Measurements from ENCODE around the gene ZFAND2A. TPM values are rescaled to one million over a fixed set of nuclear protein-coding genes. Genes with fewer than 3 reads are reported as not detected.

Gene ZFAND2A
- total and polyA plus RNA-seq, 2 experiments from 2014 or later: 15.3 to 29.2 TPM

DNA sequence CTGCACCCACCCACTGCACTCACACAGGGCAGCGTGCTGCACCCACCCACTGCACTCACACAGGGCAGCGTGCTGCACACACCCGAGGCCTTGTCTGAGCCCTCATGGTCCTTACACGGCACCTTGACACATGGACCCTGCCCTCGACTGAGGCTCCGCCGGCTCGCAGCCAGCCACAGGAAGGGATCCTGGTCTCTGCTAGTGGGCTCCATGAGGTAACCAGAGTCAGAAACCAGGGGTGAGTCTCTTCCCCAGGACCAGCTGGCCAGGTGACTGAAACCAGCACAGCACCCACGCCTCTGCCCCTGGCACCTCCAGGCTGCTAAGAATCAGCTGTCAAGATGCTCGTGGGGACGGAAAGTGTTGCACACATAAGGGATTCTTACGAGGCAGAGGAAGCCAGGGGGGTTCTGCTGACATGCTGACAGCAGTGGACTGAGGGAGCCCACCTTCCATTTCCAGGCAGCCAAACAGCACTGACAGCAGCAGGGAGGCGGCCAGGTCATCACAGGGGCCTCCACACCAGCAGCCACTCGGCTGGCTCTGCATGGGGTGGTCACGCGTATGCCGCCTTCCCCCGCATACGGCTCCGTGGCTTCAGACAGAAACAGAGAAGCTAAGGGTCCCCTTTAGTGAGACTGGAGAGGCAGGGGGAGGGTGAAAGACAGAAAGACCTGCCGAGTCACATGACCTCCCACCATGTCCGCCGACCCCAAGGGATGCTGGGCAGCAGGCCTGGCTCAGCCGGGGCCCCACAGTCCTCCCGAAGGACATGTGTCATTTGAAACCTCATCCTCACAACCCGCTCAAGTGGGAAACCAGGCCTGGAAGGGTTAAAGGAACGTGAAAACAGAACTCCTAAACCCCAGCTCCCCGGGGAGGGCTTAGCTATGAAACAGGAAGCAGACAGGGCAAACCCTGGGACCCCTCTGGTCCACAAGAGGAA is 37.8 kb downstream of the ZFAND2A start (continued):
- TF ChIP-seq, protein P1, sequence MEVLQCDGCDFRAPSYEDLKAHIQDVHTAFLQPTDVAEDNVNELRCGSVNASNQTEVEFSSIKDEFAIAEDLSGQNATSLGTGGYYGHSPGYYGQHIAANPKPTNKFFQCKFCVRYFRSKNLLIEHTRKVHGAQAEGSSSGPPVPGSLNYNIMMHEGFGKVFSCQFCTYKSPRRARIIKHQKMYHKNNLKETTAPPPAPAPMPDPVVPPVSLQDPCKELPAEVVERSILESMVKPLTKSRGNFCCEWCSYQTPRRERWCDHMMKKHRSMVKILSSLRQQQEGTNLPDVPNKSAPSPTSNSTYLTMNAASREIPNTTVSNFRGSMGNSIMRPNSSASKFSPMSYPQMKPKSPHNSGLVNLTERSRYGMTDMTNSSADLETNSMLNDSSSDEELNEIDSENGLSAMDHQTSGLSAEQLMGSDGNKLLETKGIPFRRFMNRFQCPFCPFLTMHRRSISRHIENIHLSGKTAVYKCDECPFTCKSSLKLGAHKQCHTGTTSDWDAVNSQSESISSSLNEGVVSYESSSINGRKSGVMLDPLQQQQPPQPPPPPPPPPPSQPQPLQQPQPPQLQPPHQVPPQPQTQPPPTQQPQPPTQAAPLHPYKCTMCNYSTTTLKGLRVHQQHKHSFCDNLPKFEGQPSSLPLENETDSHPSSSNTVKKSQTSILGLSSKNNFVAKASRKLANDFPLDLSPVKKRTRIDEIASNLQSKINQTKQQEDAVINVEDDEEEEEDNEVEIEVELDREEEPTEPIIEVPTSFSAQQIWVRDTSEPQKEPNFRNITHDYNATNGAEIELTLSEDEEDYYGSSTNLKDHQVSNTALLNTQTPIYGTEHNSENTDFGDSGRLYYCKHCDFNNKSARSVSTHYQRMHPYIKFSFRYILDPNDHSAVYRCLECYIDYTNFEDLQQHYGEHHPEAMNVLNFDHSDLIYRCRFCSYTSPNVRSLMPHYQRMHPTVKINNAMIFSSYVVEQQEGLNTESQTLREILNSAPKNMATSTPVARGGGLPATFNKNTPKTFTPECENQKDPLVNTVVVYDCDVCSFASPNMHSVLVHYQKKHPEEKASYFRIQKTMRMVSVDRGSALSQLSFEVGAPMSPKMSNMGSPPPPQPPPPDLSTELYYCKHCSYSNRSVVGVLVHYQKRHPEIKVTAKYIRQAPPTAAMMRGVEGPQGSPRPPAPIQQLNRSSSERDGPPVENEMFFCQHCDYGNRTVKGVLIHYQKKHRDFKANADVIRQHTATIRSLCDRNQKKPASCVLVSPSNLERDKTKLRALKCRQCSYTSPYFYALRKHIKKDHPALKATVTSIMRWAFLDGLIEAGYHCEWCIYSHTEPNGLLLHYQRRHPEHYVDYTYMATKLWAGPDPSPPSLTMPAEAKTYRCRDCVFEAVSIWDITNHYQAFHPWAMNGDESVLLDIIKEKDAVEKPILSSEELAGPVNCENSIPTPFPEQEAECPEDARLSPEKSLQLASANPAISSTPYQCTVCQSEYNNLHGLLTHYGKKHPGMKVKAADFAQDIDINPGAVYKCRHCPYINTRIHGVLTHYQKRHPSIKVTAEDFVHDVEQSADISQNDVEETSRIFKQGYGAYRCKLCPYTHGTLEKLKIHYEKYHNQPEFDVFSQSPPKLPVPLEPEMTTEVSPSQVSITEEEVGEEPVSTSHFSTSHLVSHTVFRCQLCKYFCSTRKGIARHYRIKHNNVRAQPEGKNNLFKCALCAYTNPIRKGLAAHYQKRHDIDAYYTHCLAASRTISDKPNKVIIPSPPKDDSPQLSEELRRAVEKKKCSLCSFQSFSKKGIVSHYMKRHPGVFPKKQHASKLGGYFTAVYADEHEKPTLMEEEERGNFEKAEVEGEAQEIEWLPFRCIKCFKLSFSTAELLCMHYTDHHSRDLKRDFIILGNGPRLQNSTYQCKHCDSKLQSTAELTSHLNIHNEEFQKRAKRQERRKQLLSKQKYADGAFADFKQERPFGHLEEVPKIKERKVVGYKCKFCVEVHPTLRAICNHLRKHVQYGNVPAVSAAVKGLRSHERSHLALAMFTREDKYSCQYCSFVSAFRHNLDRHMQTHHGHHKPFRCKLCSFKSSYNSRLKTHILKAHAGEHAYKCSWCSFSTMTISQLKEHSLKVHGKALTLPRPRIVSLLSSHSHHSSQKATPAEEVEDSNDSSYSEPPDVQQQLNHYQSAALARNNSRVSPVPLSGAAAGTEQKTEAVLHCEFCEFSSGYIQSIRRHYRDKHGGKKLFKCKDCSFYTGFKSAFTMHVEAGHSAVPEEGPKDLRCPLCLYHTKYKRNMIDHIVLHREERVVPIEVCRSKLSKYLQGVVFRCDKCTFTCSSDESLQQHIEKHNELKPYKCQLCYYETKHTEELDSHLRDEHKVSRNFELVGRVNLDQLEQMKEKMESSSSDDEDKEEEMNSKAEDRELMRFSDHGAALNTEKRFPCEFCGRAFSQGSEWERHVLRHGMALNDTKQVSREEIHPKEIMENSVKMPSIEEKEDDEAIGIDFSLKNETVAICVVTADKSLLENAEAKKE (CRISPR knock-in tag; IDR thresholded peaks at IDR 0.05): no peak
- TF ChIP-seq, protein P2, sequence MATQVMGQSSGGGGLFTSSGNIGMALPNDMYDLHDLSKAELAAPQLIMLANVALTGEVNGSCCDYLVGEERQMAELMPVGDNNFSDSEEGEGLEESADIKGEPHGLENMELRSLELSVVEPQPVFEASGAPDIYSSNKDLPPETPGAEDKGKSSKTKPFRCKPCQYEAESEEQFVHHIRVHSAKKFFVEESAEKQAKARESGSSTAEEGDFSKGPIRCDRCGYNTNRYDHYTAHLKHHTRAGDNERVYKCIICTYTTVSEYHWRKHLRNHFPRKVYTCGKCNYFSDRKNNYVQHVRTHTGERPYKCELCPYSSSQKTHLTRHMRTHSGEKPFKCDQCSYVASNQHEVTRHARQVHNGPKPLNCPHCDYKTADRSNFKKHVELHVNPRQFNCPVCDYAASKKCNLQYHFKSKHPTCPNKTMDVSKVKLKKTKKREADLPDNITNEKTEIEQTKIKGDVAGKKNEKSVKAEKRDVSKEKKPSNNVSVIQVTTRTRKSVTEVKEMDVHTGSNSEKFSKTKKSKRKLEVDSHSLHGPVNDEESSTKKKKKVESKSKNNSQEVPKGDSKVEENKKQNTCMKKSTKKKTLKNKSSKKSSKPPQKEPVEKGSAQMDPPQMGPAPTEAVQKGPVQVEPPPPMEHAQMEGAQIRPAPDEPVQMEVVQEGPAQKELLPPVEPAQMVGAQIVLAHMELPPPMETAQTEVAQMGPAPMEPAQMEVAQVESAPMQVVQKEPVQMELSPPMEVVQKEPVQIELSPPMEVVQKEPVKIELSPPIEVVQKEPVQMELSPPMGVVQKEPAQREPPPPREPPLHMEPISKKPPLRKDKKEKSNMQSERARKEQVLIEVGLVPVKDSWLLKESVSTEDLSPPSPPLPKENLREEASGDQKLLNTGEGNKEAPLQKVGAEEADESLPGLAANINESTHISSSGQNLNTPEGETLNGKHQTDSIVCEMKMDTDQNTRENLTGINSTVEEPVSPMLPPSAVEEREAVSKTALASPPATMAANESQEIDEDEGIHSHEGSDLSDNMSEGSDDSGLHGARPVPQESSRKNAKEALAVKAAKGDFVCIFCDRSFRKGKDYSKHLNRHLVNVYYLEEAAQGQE (IDR thresholded peaks at IDR 0.05; ENCODE audit: unreplicated experiment): no peak
- TF ChIP-seq ZNF331 (CRISPR knock-in tag; IDR thresholded peaks at IDR 0.05; ENCODE audit: low read depth) (no peak), POLR2AphosphoS5 (IDR thresholded peaks at IDR 0.05; ENCODE audit: low read depth) (no peak)

All from GM23338 (cell line).